ENCODE measurements around the gene MYLK4. TPM values are rescaled to one million over a fixed set of nuclear protein-coding genes. Genes with fewer than 3 reads are reported as not detected.

Gene MYLK4
- total and polyA plus RNA-seq, 2 of the 13 experiments (the other 11 are each of a cell fraction or from before 2014, with no cell fraction given): 0.26 to 0.29 TPM

DNA sequence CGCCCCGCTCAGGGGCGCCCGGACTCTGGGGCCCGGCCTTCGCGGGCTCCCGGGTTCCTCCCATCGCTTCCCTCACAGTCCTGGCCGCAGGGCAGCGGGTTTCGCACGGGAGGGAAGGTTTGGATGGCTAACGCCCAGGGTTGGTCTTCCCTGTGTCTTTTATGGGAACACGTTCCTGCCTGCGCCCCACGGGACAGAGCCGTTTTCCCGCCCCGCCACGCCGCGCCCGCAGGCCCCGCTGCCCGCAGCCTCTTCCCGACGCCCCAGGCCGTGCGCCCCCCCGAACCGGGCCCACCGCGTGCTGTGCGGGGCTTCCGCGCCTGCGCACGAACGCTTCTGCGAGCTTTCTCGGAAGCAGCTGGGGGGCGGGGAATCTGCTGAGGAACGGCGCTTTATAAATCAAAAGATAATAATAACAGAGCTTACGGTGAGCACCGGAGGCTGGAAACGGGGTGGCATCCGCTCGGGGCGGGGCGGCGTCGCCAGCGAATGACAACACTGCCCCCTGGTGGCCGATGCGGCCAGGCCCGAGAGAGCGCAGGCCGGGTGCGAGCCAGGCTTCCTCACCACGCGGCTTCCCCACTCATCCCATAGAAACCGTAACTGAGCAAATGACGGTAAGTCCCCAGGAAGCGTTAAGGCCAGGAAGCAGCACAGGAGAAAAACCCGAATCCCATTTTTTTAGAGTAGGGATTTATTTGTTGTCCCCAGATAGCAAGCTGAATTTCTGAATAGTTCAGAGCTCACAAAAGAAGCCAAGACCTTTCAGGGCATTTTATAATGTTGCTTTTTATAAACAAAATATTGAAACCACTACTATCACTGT lies 116.4 kb downstream of the MYLK4 start (continued):
- TF ChIP-seq MEF2D (CRISPR knock-in tag; IDR thresholded peaks at IDR 0.05) (peak; percentile 38; the same call in 1 of the 2 replicates), ZBTB42 (CRISPR knock-in tag; IDR thresholded peaks at IDR 0.05) (no peak), ZFP41 (CRISPR knock-in tag; IDR thresholded peaks at IDR 0.05; ENCODE audit: borderline replicate concordance) (no peak), GTF2F1 (IDR thresholded peaks at IDR 0.05; ENCODE audit: low read length) (no peak), SAFB2 (CRISPR knock-in tag; IDR thresholded peaks at IDR 0.05; ENCODE audit: borderline replicate concordance, low read depth) (peak; percentile 52; the same call in 1 of the 2 replicates), GATAD2A (CRISPR knock-in tag; IDR thresholded peaks at IDR 0.05) (peak; percentile 61; the same call in 1 of the 2 replicates), CREM (IDR thresholded peaks at IDR 0.05) (no peak), CREM (CRISPR knock-in tag; IDR thresholded peaks at IDR 0.05) (no peak), RFX1 (IDR thresholded peaks at IDR 0.05) (no peak), SMAD3 (CRISPR knock-in tag; IDR thresholded peaks at IDR 0.05) (0 out of 2 replicates have a peak, but pooled peaks have one; percentile 67), PHB2 (IDR thresholded peaks at IDR 0.05; ENCODE audit: partially characterized antibody) (no peak)
- TF ChIP-seq, protein P1, sequence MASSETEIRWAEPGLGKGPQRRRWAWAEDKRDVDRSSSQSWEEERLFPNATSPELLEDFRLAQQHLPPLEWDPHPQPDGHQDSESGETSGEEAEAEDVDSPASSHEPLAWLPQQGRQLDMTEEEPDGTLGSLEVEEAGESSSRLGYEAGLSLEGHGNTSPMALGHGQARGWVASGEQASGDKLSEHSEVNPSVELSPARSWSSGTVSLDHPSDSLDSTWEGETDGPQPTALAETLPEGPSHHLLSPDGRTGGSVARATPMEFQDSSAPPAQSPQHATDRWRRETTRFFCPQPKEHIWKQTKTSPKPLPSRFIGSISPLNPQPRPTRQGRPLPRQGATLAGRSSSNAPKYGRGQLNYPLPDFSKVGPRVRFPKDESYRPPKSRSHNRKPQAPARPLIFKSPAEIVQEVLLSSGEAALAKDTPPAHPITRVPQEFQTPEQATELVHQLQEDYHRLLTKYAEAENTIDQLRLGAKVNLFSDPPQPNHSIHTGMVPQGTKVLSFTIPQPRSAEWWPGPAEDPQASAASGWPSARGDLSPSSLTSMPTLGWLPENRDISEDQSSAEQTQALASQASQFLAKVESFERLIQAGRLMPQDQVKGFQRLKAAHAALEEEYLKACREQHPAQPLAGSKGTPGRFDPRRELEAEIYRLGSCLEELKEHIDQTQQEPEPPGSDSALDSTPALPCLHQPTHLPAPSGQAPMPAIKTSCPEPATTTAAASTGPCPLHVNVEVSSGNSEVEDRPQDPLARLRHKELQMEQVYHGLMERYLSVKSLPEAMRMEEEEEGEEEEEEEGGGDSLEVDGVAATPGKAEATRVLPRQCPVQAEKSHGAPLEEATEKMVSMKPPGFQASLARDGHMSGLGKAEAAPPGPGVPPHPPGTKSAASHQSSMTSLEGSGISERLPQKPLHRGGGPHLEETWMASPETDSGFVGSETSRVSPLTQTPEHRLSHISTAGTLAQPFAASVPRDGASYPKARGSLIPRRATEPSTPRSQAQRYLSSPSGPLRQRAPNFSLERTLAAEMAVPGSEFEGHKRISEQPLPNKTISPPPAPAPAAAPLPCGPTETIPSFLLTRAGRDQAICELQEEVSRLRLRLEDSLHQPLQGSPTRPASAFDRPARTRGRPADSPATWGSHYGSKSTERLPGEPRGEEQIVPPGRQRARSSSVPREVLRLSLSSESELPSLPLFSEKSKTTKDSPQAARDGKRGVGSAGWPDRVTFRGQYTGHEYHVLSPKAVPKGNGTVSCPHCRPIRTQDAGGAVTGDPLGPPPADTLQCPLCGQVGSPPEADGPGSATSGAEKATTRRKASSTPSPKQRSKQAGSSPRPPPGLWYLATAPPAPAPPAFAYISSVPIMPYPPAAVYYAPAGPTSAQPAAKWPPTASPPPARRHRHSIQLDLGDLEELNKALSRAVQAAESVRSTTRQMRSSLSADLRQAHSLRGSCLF (CRISPR knock-in tag; IDR thresholded peaks at IDR 0.05; ENCODE audit: borderline replicate concordance): no peak
- TF ChIP-seq, protein P2, sequence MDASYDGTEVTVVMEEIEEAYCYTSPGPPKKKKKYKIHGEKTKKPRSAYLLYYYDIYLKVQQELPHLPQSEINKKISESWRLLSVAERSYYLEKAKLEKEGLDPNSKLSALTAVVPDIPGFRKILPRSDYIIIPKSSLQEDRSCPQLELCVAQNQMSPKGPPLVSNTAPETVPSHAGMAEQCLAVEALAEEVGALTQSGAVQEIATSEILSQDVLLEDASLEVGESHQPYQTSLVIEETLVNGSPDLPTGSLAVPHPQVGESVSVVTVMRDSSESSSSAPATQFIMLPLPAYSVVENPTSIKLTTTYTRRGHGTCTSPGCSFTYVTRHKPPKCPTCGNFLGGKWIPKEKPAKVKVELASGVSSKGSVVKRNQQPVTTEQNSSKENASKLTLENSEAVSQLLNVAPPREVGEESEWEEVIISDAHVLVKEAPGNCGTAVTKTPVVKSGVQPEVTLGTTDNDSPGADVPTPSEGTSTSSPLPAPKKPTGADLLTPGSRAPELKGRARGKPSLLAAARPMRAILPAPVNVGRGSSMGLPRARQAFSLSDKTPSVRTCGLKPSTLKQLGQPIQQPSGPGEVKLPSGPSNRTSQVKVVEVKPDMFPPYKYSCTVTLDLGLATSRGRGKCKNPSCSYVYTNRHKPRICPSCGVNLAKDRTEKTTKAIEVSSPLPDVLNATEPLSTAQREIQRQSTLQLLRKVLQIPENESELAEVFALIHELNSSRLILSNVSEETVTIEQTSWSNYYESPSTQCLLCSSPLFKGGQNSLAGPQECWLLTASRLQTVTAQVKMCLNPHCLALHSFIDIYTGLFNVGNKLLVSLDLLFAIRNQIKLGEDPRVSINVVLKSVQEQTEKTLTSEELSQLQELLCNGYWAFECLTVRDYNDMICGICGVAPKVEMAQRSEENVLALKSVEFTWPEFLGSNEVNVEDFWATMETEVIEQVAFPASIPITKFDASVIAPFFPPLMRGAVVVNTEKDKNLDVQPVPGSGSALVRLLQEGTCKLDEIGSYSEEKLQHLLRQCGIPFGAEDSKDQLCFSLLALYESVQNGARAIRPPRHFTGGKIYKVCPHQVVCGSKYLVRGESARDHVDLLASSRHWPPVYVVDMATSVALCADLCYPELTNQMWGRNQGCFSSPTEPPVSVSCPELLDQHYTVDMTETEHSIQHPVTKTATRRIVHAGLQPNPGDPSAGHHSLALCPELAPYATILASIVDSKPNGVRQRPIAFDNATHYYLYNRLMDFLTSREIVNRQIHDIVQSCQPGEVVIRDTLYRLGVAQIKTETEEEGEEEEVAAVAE (CRISPR knock-in tag; IDR thresholded peaks at IDR 0.05; ENCODE audit: borderline replicate concordance): no peak
- TF ChIP-seq, protein P3, sequence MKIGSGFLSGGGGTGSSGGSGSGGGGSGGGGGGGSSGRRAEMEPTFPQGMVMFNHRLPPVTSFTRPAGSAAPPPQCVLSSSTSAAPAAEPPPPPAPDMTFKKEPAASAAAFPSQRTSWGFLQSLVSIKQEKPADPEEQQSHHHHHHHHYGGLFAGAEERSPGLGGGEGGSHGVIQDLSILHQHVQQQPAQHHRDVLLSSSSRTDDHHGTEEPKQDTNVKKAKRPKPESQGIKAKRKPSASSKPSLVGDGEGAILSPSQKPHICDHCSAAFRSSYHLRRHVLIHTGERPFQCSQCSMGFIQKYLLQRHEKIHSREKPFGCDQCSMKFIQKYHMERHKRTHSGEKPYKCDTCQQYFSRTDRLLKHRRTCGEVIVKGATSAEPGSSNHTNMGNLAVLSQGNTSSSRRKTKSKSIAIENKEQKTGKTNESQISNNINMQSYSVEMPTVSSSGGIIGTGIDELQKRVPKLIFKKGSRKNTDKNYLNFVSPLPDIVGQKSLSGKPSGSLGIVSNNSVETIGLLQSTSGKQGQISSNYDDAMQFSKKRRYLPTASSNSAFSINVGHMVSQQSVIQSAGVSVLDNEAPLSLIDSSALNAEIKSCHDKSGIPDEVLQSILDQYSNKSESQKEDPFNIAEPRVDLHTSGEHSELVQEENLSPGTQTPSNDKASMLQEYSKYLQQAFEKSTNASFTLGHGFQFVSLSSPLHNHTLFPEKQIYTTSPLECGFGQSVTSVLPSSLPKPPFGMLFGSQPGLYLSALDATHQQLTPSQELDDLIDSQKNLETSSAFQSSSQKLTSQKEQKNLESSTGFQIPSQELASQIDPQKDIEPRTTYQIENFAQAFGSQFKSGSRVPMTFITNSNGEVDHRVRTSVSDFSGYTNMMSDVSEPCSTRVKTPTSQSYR (CRISPR knock-in tag; IDR thresholded peaks at IDR 0.05; ENCODE audit: borderline replicate concordance): 0 out of 2 replicates have a peak, but pooled peaks have one; percentile 27
- TF ChIP-seq, protein P4, sequence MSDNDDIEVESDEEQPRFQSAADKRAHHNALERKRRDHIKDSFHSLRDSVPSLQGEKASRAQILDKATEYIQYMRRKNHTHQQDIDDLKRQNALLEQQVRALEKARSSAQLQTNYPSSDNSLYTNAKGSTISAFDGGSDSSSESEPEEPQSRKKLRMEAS (IDR thresholded peaks at IDR 0.05): peak; percentile 84

Measured in HepG2 (cell line).